Endothelial cell of umbilical vein (primary cell): Measurements from ENCODE around the gene RYR2. TPM values are rescaled to one million over a fixed set of nuclear protein-coding genes. Genes with fewer than 3 reads are reported as not detected.

Experiments
- BruUV-seq: library from RNA; stranded (reverse); fragments of 400-500 nt; replicated peaks from 2 replicates; lab custom pipeline; 2021; lab: Mats Ljungman, UMichigan
- CTCF ChIA-PET: fragments of 300-600, 350-600 bp; sonication (Branson Sonifier 250); formaldehyde crosslinking; loops from one replicate; lab custom pipeline; 2021; ENCODE audit warnings: antibody characterized with exemption, inconsistent platforms; lab: Charles Lee
- POLR2A ChIA-PET: fragments of 300-600, 350-600 bp; sonication (Branson Sonifier 250); formaldehyde crosslinking; loops from one replicate; lab custom pipeline; 2021; ENCODE audit warnings: antibody characterized with exemption, inconsistent platforms; lab: Charles Lee
- DNase-seq: peaks from one replicate; pipeline ENCODE4 v3.0.0-alpha.2; 2011; ENCODE audit warnings: low read depth, low spot score
- FAIRE-seq: peaks from 2 replicates; lab custom pipeline; 2011; peaks lifted over from hg19 to GRCh38; lab: Jason Lieb, UNC
- H2AFZ ChIP-seq: 2 replicates; pipeline ENCODE4 v1.6.0; 2012; ENCODE audit warnings: low read depth, low read length, control low read depth, inconsistent platforms
- H3K27ac ChIP-seq: 2 replicates; pipeline ENCODE4 v1.5.1; 2011; ENCODE audit warnings: low read depth, mild to moderate bottlenecking, control low read depth, low read length, moderate library complexity; ENCODE audit not compliant: insufficient read depth
- H3K27me3 ChIP-seq, 2 experiments: 2 replicates each; pipeline versions ENCODE4 v1.6.0 to v1.6.1; 2011; ENCODE audit warnings: low read length in 2 of 2, mixed read lengths in 1 of 2; ENCODE audit not compliant: control insufficient read depth in 2 of 2, insufficient read depth in 2 of 2
- H3K36me3 ChIP-seq, 2 experiments: 2 replicates in 1 of 2; 3 replicates in 1 of 2; pipeline ENCODE4 v1.5.1; 2011; ENCODE audit warnings: low read length in 2 of 2, mild to moderate bottlenecking in 1 of 2, moderate library complexity in 1 of 2; ENCODE audit not compliant: control insufficient read depth in 2 of 2, insufficient read depth in 2 of 2; ENCODE audit errors: extremely low read depth in 1 of 2
- H3K4me1 ChIP-seq: 3 replicates; pipeline ENCODE4 v1.5.1; 2011; ENCODE audit warnings: mild to moderate bottlenecking, low read length; ENCODE audit not compliant: control insufficient read depth, insufficient read depth; ENCODE audit errors: extremely low read depth
- H3K4me2 ChIP-seq: 2 replicates; pipeline ENCODE4 v1.6.1; 2011; ENCODE audit warnings: low read length, control low read depth, mixed read lengths; ENCODE audit not compliant: insufficient read depth
- H3K4me3 ChIP-seq, 3 experiments: fragments of 200-600 bp in 1 of 3; sonication (generic), shearing (Covaris generic) in 1 of 3; replicated peaks in 1 of 3; 2 replicates each; pipeline ENCODE4 v1.5.1; 2011 to 2016; ENCODE audit warnings: control low read depth in 3 of 3, low read length in 3 of 3, mild to moderate bottlenecking in 2 of 3, inconsistent platforms in 1 of 3, low read depth in 1 of 3, moderate library complexity in 1 of 3; ENCODE audit not compliant: insufficient read depth in 1 of 3
- H3K79me2 ChIP-seq: 2 replicates; pipeline ENCODE4 v1.6.0; 2012; ENCODE audit warnings: low read length, inconsistent platforms; ENCODE audit not compliant: control insufficient read depth, insufficient read depth
- H3K9ac ChIP-seq: replicated peaks from 2 replicates; pipeline ENCODE3; 2011; ENCODE audit warnings: low read length, control low read depth; ENCODE audit not compliant: insufficient read depth; ENCODE audit errors: extremely low read depth
- H3K9me1 ChIP-seq: replicated peaks from 3 replicates; pipeline ENCODE4 v1.6.0; 2011; ENCODE audit warnings: mild to moderate bottlenecking, low read length; ENCODE audit not compliant: control insufficient read depth, insufficient read depth; ENCODE audit errors: extremely low read depth
- H3K9me3 ChIP-seq: replicated peaks from 2 replicates; pipeline ENCODE4 v1.5.1; 2012; ENCODE audit warnings: low read length, inconsistent platforms; ENCODE audit not compliant: control insufficient read depth, insufficient read depth
- H4K20me1 ChIP-seq: replicated peaks from 2 replicates; pipeline ENCODE3; 2011; ENCODE audit warnings: mild to moderate bottlenecking, low read length; ENCODE audit not compliant: control insufficient read depth, insufficient read depth; ENCODE audit errors: extremely low read depth
- GATA2 ChIP-seq: IDR thresholded peaks from 2 replicates; pipeline ENCODE4 v1.7.0; 2011; ENCODE audit warnings: low read depth, mild to moderate bottlenecking, moderate library complexity, mixed read lengths, low read length; ENCODE audit not compliant: insufficient read length, insufficient read depth
- JUN ChIP-seq: IDR thresholded peaks from 2 replicates; pipeline ENCODE4 v1.6.1; 2011; ENCODE audit warnings: borderline replicate concordance, low read depth; ENCODE audit not compliant: insufficient read length, insufficient read depth
- MYC ChIP-seq: IDR thresholded peaks from one replicate; pipeline ENCODE4 v1.6.1; 2011; ENCODE audit warnings: mild to moderate bottlenecking, low read depth, low read length
- POLR2A ChIP-seq: IDR thresholded peaks from 2 replicates; pipeline ENCODE4 v1.6.1; 2012; ENCODE audit warnings: low read depth, mild to moderate bottlenecking, control low read depth, low read length
- dilution Hi-C: fragments of 300-500 bp; cut with MboI; formaldehyde crosslinking; loops from one replicate; pipeline ENCODE4 v1.15.0; 2019; ENCODE audit warnings: low sequenced_read_pairs; ENCODE audit not compliant: extremely low pct_ligation_motif_present
- intact Hi-C: fragments of 100-400 bp; cut with micrococcal nuclease; formaldehyde crosslinking; loops from one replicate; pipeline ENCODE4 v1.10.0; 2022
- polyA plus RNA-seq, 4 experiments: library from polyadenylated mRNA; depleted of rRNA in 3 of 4; stranded (reverse) in 3 of 4; unstranded in 1 of 4; fragments of >200 nt; gene quantifications; 2 replicates each; pipeline versions ENCODE4 v1.2.1 to v1.2.3, GENCODE V29; 2011 to 2012; ENCODE audit warnings: missing spikeins in 1 of 4
- total RNA-seq: library from RNA; stranded (reverse); gene quantifications from 2 replicates; pipeline ENCODE4 v1.2.3, GENCODE V29; 2021
- TF ChIP-seq, protein P1 (sequence below), 2 donors: IDR thresholded peaks; 1 replicate in 1 of 2; 2 replicates in 1 of 2; pipeline ENCODE4 v1.5.1; 2011; ENCODE audit warnings: low read length in 2 of 2, mild to moderate bottlenecking in 2 of 2, moderate library complexity in 2 of 2, control low read depth in 1 of 2, inconsistent platforms in 1 of 2, low read depth in 1 of 2; ENCODE audit not compliant: insufficient read depth in 1 of 2; ENCODE audit errors: extremely low read depth in 1 of 2

RYR2 gene
- total and polyA plus RNA-seq, 2 donors (not counting 3 experiments of a cell fraction or from before 2014, with no cell fraction given): not detected

DNA sequence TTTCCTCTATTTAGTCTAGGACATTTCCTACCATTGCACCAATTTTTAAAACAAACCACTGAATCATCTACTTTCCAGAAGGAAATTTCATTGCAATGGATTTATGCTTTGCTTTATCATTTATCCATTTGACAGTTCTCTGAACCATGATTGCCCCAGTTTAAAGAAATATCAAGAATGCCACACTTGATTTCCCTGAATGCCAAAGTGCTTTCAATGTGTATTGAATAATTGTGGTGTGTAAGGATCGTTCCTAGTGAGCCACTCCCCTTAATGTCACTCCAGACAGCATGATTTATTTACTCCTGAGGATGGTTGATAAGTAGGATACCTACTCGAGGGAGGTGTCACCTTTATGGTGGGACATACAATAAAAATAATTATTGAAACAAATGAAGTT lies 169.6 kb downstream of the RYR2 start:
- no TSS peak for BruUV-seq
- H3K4me3 ChIP-seq: no peak overlapping the region
- H3K27ac ChIP-seq: no peak overlapping the region
- H2AFZ ChIP-seq: no peak overlapping the region
- H3K79me2 ChIP-seq: no peaks in the 10 kb centered on the region
- no peak overlapping the region for H3K4me2 ChIP-seq
- FAIRE-seq (no peak), DNase-seq (no peak)
- ChIA-PET CTCF (no interaction called here), POLR2A (no interaction called here)
- H3K9ac ChIP-seq: no peak overlapping the region
- no peaks in the 10 kb centered on the region for H3K9me1 ChIP-seq
- no peaks in the 10 kb centered on the region for H4K20me1 ChIP-seq
- H3K27me3 ChIP-seq: no peaks in the 10 kb centered on the region
- intact Hi-C loops: no loop called here
- H3K4me1 ChIP-seq: no peaks in the 10 kb centered on the region
- H3K36me3 ChIP-seq: no peaks in the 10 kb centered on the region
- TF ChIP-seq JUN: no peak
- no peak for TF ChIP-seq POLR2A
- no peak for TF ChIP-seq MYC
- TF ChIP-seq, protein P1, sequence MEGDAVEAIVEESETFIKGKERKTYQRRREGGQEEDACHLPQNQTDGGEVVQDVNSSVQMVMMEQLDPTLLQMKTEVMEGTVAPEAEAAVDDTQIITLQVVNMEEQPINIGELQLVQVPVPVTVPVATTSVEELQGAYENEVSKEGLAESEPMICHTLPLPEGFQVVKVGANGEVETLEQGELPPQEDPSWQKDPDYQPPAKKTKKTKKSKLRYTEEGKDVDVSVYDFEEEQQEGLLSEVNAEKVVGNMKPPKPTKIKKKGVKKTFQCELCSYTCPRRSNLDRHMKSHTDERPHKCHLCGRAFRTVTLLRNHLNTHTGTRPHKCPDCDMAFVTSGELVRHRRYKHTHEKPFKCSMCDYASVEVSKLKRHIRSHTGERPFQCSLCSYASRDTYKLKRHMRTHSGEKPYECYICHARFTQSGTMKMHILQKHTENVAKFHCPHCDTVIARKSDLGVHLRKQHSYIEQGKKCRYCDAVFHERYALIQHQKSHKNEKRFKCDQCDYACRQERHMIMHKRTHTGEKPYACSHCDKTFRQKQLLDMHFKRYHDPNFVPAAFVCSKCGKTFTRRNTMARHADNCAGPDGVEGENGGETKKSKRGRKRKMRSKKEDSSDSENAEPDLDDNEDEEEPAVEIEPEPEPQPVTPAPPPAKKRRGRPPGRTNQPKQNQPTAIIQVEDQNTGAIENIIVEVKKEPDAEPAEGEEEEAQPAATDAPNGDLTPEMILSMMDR (IDR thresholded peaks at IDR 0.05; ENCODE audit: extremely low read depth in 1 of 2, insufficient read depth in 1 of 2, low read depth in 1 of 2, low read length in 2 of 2): no peak
- no peak for TF ChIP-seq GATA2
- no peaks in the 10 kb centered on the region for H3K9me3 ChIP-seq
- dilution Hi-C loops: no loop called here
